K562 (cell line): Measurements from ENCODE around the gene NES. TPM values are rescaled to one million over a fixed set of nuclear protein-coding genes. Genes with fewer than 3 reads are reported as not detected.

ENCODE experiments used
- BRD4 ChIP-seq: fragments of 200-600 bp; sonication (generic); IDR thresholded peaks from 2 replicates; pipeline ENCODE4 v1.6.1; 2017; ENCODE audit warnings: inconsistent platforms
- CREBBP ChIP-seq: IDR thresholded peaks from one replicate; pipeline ENCODE4 v1.6.1; 2012; ENCODE audit warnings: low read depth, mild to moderate bottlenecking, control low read depth, inconsistent platforms, low read length
- EP400 ChIP-seq: fragments of 450-650 bp; IDR thresholded peaks from 2 replicates; pipeline ENCODE4 v1.6.1; 2017; ENCODE audit warnings: antibody characterized with exemption, mild to moderate bottlenecking, moderate library complexity
- ETV6 ChIP-seq, 3 experiments: fragments of 150-350 bp in 1 of 3; sonication (generic) in 1 of 3; formaldehyde crosslinking in 1 of 3; IDR thresholded peaks; 2 replicates each; pipeline versions ENCODE4 v1.6.1 to v1.8.0; 2014 to 2022; ENCODE audit warnings: borderline replicate concordance in 2 of 3, low read depth in 2 of 3, antibody characterized with exemption in 1 of 3, low read length in 1 of 3, mild to moderate bottlenecking in 1 of 3, missing genetic modification reagents in 1 of 3
- MTA3 ChIP-seq: fragments of 450-650 bp; formaldehyde crosslinking; IDR thresholded peaks from 2 replicates; pipeline ENCODE4 v1.6.1; 2017; ENCODE audit warnings: mild to moderate bottlenecking, borderline replicate concordance
- SMARCA4 ChIP-seq: fragments of 450-650 bp; IDR thresholded peaks from 2 replicates; pipeline ENCODE4 v1.6.1; 2016
- TAL1 ChIP-seq: fragments of 450-650 bp; IDR thresholded peaks from 2 replicates; pipeline ENCODE4 v1.6.1; 2016; ENCODE audit warnings: mild to moderate bottlenecking
- ZNF121 ChIP-seq: sonication (generic); formaldehyde crosslinking; conservative IDR thresholded peaks from 2 replicates; pipeline ENCODE4 v1.8.0; 2022; ENCODE audit warnings: missing genetic modification reagents
- ZNF134 ChIP-seq: fragments of 250-450 bp; sonication (Bioruptor Pico); conservative IDR thresholded peaks from 2 replicates; pipeline ENCODE4 v1.4.0; 2020
- ZNF57 ChIP-seq: fragments of 450-650 bp; formaldehyde crosslinking; IDR thresholded peaks from 2 replicates; pipeline ENCODE4 v1.4.0; 2020; ENCODE audit warnings: mild to moderate bottlenecking, moderate library complexity
- ZNF586 ChIP-seq: fragments of 450-650 bp; formaldehyde crosslinking; conservative IDR thresholded peaks from 2 replicates; pipeline ENCODE4 v1.4.0; 2020; ENCODE audit warnings: mild to moderate bottlenecking, moderate library complexity
- polyA plus RNA-seq, 8 experiments: library from polyadenylated mRNA; depleted of rRNA in 4 of 8; stranded (reverse) in 5 of 8; unstranded in 3 of 8; fragments of >200 nt; fragmentation: Nextera tagmentation in 2 of 8; fragmentation: Illumina TruSeq in 1 of 8; extraction: Ambion mirVana in 2 of 8; extraction: Trizol in 1 of 8; gene quantifications; 2 replicates each; pipeline versions ENCODE4 v1.2.1 to v1.2.3, GENCODE V29; 2011 to 2014; ENCODE audit warnings: inconsistent platforms in 1 of 8, missing spikeins in 1 of 8
- total RNA-seq, 7 experiments: library from RNA; depleted of rRNA in 6 of 7; stranded (reverse); fragments of >200 nt in 6 of 7; fragmentation: Illumina TruSeq in 2 of 7; extraction: Trizol in 2 of 7; gene quantifications; 2 replicates each; pipeline versions ENCODE4 v1.2.1 to v1.2.3, GENCODE V29; 2011 to 2021; ENCODE audit warnings: low replicate concordance in 1 of 7
- TF ChIP-seq, protein P1 (sequence below): fragments of 450-650 bp; IDR thresholded peaks from 2 replicates; pipeline ENCODE4 v1.6.1; 2018; ENCODE audit not compliant: partially characterized antibody
- TF ChIP-seq, protein P2 (sequence below): sonication (generic); formaldehyde crosslinking; IDR thresholded peaks from 2 replicates; pipeline ENCODE4 v1.8.1; 2023; ENCODE audit warnings: mild to moderate bottlenecking, missing genetic modification reagents
- TF ChIP-seq, protein P3 (sequence below), 2 experiments: IDR thresholded peaks in 1 of 2; conservative IDR thresholded peaks in 1 of 2; 2 replicates each; pipeline ENCODE4 v1.6.1; 2016; ENCODE audit warnings: low read depth in 2 of 2, mild to moderate bottlenecking in 1 of 2, missing compliant biosample characterization in 1 of 2, missing genetic modification characterization in 1 of 2, moderate library complexity in 1 of 2
- TF ChIP-seq, protein P4 (sequence below): fragments of 250-450 bp; sonication (Bioruptor Pico); IDR thresholded peaks from 2 replicates; pipeline ENCODE4 v1.5.0; 2021; ENCODE audit warnings: mild to moderate bottlenecking, moderate library complexity

Gene NES
- total and polyA plus RNA-seq, 9 of the 15 experiments (the other 6 are each of a cell fraction or from before 2014, with no cell fraction given): 0.10 to 8.6 (median 4.2) TPM

DNA sequence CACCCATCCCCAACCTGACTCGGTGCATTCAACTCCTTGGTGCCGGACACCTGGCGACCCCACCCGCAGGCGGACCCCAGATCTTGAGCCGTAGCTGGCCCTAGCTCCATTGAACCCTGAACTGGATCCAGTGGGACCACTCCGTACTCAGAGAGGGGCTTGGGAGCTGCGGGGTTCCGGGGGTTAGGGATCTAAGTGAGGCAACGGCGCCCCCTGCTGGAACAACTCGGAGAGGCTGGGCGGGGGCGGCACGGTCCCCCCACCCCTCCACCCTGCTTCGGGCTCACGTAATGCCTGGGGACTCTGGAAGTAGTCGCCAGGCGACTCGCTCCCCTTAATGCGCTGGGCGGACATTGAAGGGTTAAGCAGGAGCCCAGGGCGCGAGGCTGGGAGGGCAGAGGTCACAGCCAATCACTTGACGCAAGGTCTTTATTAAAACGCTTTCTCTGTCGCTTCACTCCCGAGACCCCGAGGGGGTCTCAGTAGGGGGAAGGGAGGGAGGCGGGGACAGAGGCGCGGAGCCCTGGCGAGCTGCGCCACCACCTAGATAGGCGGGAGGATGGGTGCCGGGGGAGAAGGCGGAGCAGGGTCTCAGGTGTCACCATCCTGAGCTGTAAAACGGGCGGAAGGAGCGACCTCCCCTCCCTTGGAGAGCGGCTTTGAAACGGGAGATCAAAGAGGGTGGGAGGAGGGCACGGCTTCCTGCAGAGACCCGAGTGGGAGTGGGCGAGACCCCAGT, 28.9 kb upstream of the NES start (continued):
- TF ChIP-seq ZNF57 (CRISPR knock-in tag) (no peak), ETV6 (IDR thresholded peaks at IDR 0.05; ENCODE audit: borderline replicate concordance in 1 of 2, low read depth in 2 of 2, low read length in 1 of 2) (no peak), ETV6 (CRISPR knock-in tag; IDR thresholded peaks at IDR 0.05; ENCODE audit: borderline replicate concordance) (no peak), CREBBP (no peak), BRD4 (no peak), MTA3 (peak; percentile 54; the same call in 1 of the 2 replicates), ZNF134 (CRISPR knock-in tag) (no peak), ZNF121 (no peak), EP400 (no peak), TAL1 (no peak), ZNF586 (CRISPR knock-in tag) (no peak), SMARCA4 (peak; percentile 64)
- TF ChIP-seq, protein P1, sequence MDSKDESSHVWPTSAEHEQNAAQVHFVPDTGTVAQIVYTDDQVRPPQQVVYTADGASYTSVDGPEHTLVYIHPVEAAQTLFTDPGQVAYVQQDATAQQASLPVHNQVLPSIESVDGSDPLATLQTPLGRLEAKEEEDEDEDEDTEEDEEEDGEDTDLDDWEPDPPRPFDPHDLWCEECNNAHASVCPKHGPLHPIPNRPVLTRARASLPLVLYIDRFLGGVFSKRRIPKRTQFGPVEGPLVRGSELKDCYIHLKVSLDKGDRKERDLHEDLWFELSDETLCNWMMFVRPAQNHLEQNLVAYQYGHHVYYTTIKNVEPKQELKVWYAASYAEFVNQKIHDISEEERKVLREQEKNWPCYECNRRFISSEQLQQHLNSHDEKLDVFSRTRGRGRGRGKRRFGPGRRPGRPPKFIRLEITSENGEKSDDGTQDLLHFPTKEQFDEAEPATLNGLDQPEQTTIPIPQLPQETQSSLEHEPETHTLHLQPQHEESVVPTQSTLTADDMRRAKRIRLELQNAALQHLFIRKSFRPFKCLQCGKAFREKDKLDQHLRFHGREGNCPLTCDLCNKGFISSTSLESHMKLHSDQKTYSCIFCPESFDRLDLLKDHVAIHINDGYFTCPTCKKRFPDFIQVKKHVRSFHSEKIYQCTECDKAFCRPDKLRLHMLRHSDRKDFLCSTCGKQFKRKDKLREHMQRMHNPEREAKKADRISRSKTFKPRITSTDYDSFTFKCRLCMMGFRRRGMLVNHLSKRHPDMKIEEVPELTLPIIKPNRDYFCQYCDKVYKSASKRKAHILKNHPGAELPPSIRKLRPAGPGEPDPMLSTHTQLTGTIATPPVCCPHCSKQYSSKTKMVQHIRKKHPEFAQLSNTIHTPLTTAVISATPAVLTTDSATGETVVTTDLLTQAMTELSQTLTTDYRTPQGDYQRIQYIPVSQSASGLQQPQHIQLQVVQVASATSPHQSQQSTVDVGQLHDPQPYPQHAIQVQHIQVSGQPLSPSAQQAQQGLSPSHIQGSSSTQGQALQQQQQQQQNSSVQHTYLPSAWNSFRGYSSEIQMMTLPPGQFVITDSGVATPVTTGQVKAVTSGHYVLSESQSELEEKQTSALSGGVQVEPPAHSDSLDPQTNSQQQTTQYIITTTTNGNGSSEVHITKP: no peak
- TF ChIP-seq, protein P2, sequence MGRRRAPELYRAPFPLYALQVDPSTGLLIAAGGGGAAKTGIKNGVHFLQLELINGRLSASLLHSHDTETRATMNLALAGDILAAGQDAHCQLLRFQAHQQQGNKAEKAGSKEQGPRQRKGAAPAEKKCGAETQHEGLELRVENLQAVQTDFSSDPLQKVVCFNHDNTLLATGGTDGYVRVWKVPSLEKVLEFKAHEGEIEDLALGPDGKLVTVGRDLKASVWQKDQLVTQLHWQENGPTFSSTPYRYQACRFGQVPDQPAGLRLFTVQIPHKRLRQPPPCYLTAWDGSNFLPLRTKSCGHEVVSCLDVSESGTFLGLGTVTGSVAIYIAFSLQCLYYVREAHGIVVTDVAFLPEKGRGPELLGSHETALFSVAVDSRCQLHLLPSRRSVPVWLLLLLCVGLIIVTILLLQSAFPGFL (CRISPR knock-in tag): peak; percentile 90; the same call in 1 of the 2 replicates
- TF ChIP-seq, protein P3, sequence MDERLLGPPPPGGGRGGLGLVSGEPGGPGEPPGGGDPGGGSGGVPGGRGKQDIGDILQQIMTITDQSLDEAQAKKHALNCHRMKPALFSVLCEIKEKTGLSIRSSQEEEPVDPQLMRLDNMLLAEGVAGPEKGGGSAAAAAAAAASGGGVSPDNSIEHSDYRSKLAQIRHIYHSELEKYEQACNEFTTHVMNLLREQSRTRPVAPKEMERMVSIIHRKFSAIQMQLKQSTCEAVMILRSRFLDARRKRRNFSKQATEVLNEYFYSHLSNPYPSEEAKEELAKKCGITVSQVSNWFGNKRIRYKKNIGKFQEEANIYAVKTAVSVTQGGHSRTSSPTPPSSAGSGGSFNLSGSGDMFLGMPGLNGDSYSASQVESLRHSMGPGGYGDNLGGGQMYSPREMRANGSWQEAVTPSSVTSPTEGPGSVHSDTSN (CRISPR knock-in tag; IDR thresholded peaks at IDR 0.05; ENCODE audit: low read depth): no peak
- TF ChIP-seq, protein P3 (tag; conservative IDR thresholded peaks at IDR 0.05; ENCODE audit: low read depth): no peak
- TF ChIP-seq, protein P4, sequence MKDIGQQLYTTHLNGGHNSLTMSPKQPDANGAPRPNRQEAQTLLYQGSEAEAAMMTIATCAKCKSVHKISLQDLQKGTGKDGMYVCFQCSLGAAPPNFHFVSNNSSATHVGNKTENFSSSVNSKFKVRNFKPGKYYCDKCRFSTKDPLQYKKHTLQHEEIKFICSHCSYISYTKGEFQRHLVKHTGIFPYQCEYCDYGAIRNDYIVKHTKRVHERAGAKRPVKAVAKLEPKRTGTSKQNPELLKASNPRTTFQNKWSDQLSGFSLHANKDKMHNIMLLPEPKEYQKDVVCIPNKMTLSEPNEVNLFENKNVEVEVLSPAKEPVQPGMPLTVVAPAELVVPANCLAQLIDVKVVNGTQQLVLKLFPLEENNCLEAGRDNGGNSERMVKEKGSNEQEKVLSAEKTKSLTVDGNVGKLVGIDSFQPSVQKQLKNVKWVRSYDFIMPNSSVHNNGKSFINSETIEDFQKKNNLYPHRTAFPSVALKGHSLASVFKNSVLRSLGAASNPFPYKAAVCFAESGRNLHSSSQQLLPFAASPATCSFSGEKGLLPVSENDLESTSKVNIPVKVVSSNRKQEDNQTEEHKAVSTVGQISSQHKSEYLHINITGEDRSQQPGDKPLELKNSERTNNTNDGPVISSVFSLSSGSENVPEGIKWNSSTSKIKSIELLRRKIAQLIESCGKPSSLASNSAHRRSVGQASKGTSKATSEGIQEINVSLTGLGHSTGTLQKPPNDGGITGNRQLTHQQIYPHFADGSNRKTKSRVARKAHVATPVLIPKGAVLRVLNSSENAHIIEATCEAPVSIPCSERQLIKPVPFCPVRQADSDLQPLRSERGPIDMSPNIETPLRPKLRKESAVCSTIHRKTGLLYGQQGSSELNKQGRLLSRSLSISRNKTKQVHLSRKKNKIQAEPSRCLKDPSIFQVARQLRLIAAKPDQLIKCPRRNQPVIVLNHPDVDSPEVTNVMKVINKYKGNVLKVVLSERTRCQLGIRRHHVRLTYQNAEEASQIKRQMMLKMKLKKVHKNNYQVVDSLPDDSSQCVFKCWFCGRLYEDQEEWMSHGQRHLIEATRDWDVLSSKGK (CRISPR knock-in tag): no peak
